Liver (tissue), 9 donors: Measurements from ENCODE around the gene SYPL1. TPM values are rescaled to one million over a fixed set of nuclear protein-coding genes. Genes with fewer than 3 reads are reported as not detected.

Experiments used
- DNase-seq: peaks from one replicate; pipeline ENCODE4 v3.0.0-alpha.2; 2017; ENCODE audit warnings: low spot score
- H3K27ac ChIP-seq, 2 donors: one replicate each; pipeline ENCODE4 v1.7.0; 2013; ENCODE audit warnings: inconsistent platforms in 2 of 2, low read length in 2 of 2, control low read depth in 1 of 2, low read depth in 1 of 2, mild to moderate bottlenecking in 1 of 2
- H3K27me3 ChIP-seq, 4 donors: one replicate each; pipeline versions ENCODE4 v1.6.1 to v1.7.0; 2013; ENCODE audit warnings: low read length in 3 of 4, inconsistent platforms in 1 of 4, mild to moderate bottlenecking in 1 of 4, moderate library complexity in 1 of 4; ENCODE audit not compliant: control insufficient read depth in 4 of 4, insufficient read depth in 4 of 4
- H3K36me3 ChIP-seq, 4 donors: one replicate each; pipeline versions ENCODE4 v1.6.1 to v1.7.0; 2013; ENCODE audit warnings: low read length in 3 of 4, mild to moderate bottlenecking in 3 of 4, low read depth in 1 of 4, moderate library complexity in 1 of 4; ENCODE audit not compliant: control insufficient read depth in 4 of 4, insufficient read depth in 3 of 4
- H3K4me1 ChIP-seq, 4 donors: one replicate each; pipeline versions ENCODE4 v1.6.1 to v1.7.0; 2013; ENCODE audit warnings: low read length in 3 of 4, mild to moderate bottlenecking in 3 of 4, moderate library complexity in 1 of 4; ENCODE audit not compliant: control insufficient read depth in 4 of 4, insufficient read depth in 4 of 4
- H3K4me3 ChIP-seq, 3 donors: one replicate each; pipeline versions ENCODE4 v1.6.1 to v1.7.0; 2013; ENCODE audit warnings: low read length in 3 of 3, control low read depth in 1 of 3, low read depth in 1 of 3, mild to moderate bottlenecking in 1 of 3
- H3K9ac ChIP-seq, 2 donors: one replicate each; pipeline ENCODE4 v1.7.0; 2013; ENCODE audit warnings: low read length in 2 of 2, mild to moderate bottlenecking in 2 of 2, moderate library complexity in 2 of 2, control low read depth in 1 of 2, low read depth in 1 of 2
- H3K9me3 ChIP-seq, 4 donors: one replicate each; pipeline versions ENCODE4 v1.6.1 to v1.7.0; 2013; ENCODE audit warnings: low read length in 3 of 4; ENCODE audit not compliant: control insufficient read depth in 4 of 4
- ATF3 ChIP-seq: IDR thresholded peaks from 2 replicates; pipeline ENCODE4 v1.6.1; 2016; ENCODE audit warnings: antibody characterized with exemption
- CTCF ChIP-seq: fragments of 150-350 bp; IDR thresholded peaks from 2 replicates; pipeline ENCODE4 v1.5.1; 2017; ENCODE audit warnings: improper control_type of control experiment, low read depth, low read length; ENCODE audit not compliant: missing input control
- EGR1 ChIP-seq, 2 donors: IDR thresholded peaks; 2 replicates each; pipeline ENCODE4 v1.6.1; 2016 to 2018; ENCODE audit warnings: antibody characterized with exemption in 2 of 2, low read depth in 2 of 2
- FOXA1 ChIP-seq: IDR thresholded peaks from 2 replicates; pipeline ENCODE4 v1.6.1; 2016; ENCODE audit warnings: antibody characterized with exemption
- JUND ChIP-seq, 2 donors: IDR thresholded peaks; 2 replicates each; pipeline ENCODE4 v1.6.1; 2016; ENCODE audit warnings: antibody characterized with exemption in 2 of 2
- MAX ChIP-seq: IDR thresholded peaks from 2 replicates; pipeline ENCODE4 v1.6.1; 2016; ENCODE audit warnings: antibody characterized with exemption
- NR2F2 ChIP-seq: IDR thresholded peaks from 2 replicates; pipeline ENCODE4 v1.6.1; 2016; ENCODE audit warnings: antibody characterized with exemption
- RXRA ChIP-seq, 2 donors: IDR thresholded peaks; 2 replicates each; pipeline ENCODE4 v1.6.1; 2017 to 2018; ENCODE audit warnings: antibody characterized with exemption in 2 of 2, mild to moderate bottlenecking in 1 of 2
- SP1 ChIP-seq: IDR thresholded peaks from 2 replicates; pipeline ENCODE4 v1.6.1; 2018; ENCODE audit warnings: antibody characterized with exemption, mild to moderate bottlenecking
- TAF1 ChIP-seq: conservative IDR thresholded peaks from 2 replicates; pipeline ENCODE4 v1.6.1; 2016; ENCODE audit warnings: antibody characterized with exemption, mild to moderate bottlenecking
- YY1 ChIP-seq: IDR thresholded peaks from 2 replicates; pipeline ENCODE4 v1.6.1; 2016; ENCODE audit warnings: antibody characterized with exemption, mild to moderate bottlenecking
- ZBTB33 ChIP-seq: IDR thresholded peaks from 2 replicates; pipeline ENCODE4 v1.6.1; 2016; ENCODE audit warnings: antibody characterized with exemption
- WGBS: extraction: QIAGEN DNeasy Blood & Tissue Kit; methylation state at CpG from one replicate; pipeline ENCODE4 v1.1.7; 2013; 5-methylcytosine and 5-hydroxymethylcytosine counted together
- polyA plus RNA-seq, 2 donors: library from polyadenylated mRNA; stranded (reverse) in 1 of 2; unstranded in 1 of 2; fragments of 200-250 nt in 1 of 2; fragments of >200 nt in 1 of 2; fragmentation: Nextera tagmentation in 1 of 2; extraction: Ambion mirVana in 1 of 2; gene quantifications; one replicate each; pipeline versions ENCODE4 v1.2.1 to v1.2.3, GENCODE V29; 2013 to 2015
- total RNA-seq, 2 donors: library from RNA; depleted of rRNA; stranded (reverse); fragments of >200 nt; gene quantifications; one replicate each; pipeline ENCODE4 v1.2.3, GENCODE V29; 2014
- donor health status: healthy.
- donor health status: healthy.
- donor health status: healthy.
- donor health status: healthy.
- donor health status: healthy.

SYPL1 gene
- 10 to 100 TPM; 25.5 to 26.5 TPM for total RNA-seq
- 10 to 100 TPM; 31.1 to 41.2 TPM for polyA plus RNA-seq

GRCh38 chr7:106112118-106112971, at the start of gene SYPL1:
SYPL1 (minus strand) TSS chr7:106112312; CDS start chr7:106112208, 104 bp downstream.
- Histone ChIP-seq H3K4me3 (peak within 1 kb of the TSS; percentile 62 to 71 (median 62)), H3K4me1 (peaks cover 9 to 20% (median 16%) of the 10 kb centered on the region in 4 donors), H3K27ac (peak within 1 kb of the TSS; percentile 83 to 92), H3K27me3 (no peaks in the 10 kb centered on the region), H3K36me3 (no peaks in the 10 kb centered on the region), H3K9me3 (no peaks in the 10 kb centered on the region), H3K9ac (peak within 1 kb of the TSS; percentile 76 to 88)
- WGBS, result 3% methylated on average over 76 of the region's 76 CpGs
- DNase-seq, result peak; percentile 96
- TF ChIP-seq YY1, result peak; percentile 85
- TF ChIP-seq TAF1, result no peak
- peak in 1 of 2 donors; percentile 27 for TF ChIP-seq RXRA (IDR thresholded peaks at IDR 0.05)
- TF ChIP-seq MAX, result peak; percentile 7
- no peak for TF ChIP-seq CTCF
- peak; percentile 75 for TF ChIP-seq SP1
- no peak for TF ChIP-seq EGR1 (IDR thresholded peaks at IDR 0.05; ENCODE audit: low read depth in 2 of 2)

- no peaks in the 10 kb centered on the region for H3K27me3 ChIP-seq
- no peak for TF ChIP-seq FOXA1
- no peak for TF ChIP-seq MAX
- TF ChIP-seq ZBTB33, result no peak
- TF ChIP-seq CTCF, result no peak
- no peak for TF ChIP-seq JUND (IDR thresholded peaks at IDR 0.05)
- no peak for TF ChIP-seq NR2F2
- no peak for TF ChIP-seq ATF3
- no peak for TF ChIP-seq SP1
- no peaks in the 10 kb centered on the region for H3K36me3 ChIP-seq
- H3K9me3 ChIP-seq, result no peaks in the 10 kb centered on the region
- H3K4me3 ChIP-seq, result no peak overlapping the region
- H3K27ac ChIP-seq, result no peak overlapping the region
- no peak for DNase-seq
- peaks cover 0 to 7% (median 2%) of the 10 kb centered on the region in 4 donors for H3K4me1 ChIP-seq
- H3K9ac ChIP-seq, result no peak overlapping the region
- 79% methylated on average over 4 of the region's 4 CpGs for WGBS
These were observed 42.9 kb upstream of the SYPL1 start for GRCh38 chr7:106155027-106155426.
